PC-9 (cell line): Measurements from ENCODE around the gene WNT9A.

Experiments used
- EZH2 ChIP-seq: fragments of 200-600 bp; sonication (generic); IDR thresholded peaks from 2 replicates; pipeline ENCODE4 v1.8.0; 2017; ENCODE audit warnings: antibody characterized with exemption, low read depth
- TF ChIP-seq, protein P1 (sequence below): fragments of 200-600 bp; sonication (generic); conservative IDR thresholded peaks from 2 replicates; pipeline ENCODE4 v1.6.1; 2017; ENCODE audit warnings: mixed run types, antibody characterized with exemption, mild to moderate bottlenecking, moderate library complexity

DNA sequence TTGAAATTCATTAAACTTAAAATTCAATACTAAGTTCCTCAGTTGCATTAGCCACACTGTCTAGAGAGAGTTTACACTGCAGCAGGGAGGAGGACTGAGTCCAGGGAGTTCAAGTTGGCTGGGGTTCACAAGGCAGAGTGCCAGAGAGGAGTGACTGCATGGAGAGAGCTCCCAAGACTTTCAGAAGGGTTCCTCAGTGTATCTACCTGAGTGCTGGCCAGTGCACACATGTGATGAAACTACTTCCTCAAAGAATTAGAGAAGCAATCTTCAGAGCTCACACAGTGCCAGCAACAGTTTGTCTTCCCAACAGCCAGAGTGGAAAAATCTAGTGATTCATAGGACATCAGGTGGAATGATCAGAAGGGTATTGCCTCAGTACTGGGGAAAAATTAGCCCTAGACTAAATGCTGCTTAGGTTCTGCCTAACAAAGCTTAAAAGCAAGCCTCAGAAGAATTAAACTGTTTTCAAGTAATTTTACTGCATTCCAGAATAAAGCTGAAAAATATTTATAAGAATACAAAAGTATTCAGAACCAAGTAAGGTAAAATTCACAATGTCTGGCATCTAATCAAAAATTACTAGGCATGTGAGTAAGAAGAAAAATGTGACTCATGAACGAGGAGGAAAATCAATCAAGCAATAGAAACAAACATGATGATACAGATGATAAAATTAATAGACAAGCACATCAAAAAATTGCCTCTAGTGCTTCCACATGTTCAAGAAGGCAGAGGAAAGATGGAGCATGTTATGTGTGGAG is 48.6 kb upstream of the WNT9A start:
- TF ChIP-seq, protein P1, sequence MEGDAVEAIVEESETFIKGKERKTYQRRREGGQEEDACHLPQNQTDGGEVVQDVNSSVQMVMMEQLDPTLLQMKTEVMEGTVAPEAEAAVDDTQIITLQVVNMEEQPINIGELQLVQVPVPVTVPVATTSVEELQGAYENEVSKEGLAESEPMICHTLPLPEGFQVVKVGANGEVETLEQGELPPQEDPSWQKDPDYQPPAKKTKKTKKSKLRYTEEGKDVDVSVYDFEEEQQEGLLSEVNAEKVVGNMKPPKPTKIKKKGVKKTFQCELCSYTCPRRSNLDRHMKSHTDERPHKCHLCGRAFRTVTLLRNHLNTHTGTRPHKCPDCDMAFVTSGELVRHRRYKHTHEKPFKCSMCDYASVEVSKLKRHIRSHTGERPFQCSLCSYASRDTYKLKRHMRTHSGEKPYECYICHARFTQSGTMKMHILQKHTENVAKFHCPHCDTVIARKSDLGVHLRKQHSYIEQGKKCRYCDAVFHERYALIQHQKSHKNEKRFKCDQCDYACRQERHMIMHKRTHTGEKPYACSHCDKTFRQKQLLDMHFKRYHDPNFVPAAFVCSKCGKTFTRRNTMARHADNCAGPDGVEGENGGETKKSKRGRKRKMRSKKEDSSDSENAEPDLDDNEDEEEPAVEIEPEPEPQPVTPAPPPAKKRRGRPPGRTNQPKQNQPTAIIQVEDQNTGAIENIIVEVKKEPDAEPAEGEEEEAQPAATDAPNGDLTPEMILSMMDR: no peak
- TF ChIP-seq EZH2: no peak
